ENCODE data around the gene TRMT112.

GRCh38 chr11:64321533-64321932 is 4.2 kb upstream of the TRMT112 start:
- TF ChIP-seq CTBP1 (IDR thresholded peaks at IDR 0.05; ENCODE audit: borderline replicate concordance) (no peak), HDGF (IDR thresholded peaks at IDR 0.05; ENCODE audit: borderline replicate concordance) (no peak), SUZ12 (IDR thresholded peaks at IDR 0.05) (no peak), TARDBP (IDR thresholded peaks at IDR 0.05) (no peak), BHLHE40 (IDR thresholded peaks at IDR 0.05; ENCODE audit: borderline replicate concordance) (no peak), FOXA1 (IDR thresholded peaks at IDR 0.05) (no peak), FOXM1 (IDR thresholded peaks at IDR 0.05; ENCODE audit: borderline replicate concordance) (no peak), LEF1 (IDR thresholded peaks at IDR 0.05; ENCODE audit: borderline replicate concordance) (no peak)
